ENCODE data around the gene MLLT10. TPM values are rescaled to one million over a fixed set of nuclear protein-coding genes. Genes with fewer than 3 reads are reported as not detected.
"Not testable (repeated sequence)": the region's sequence is repeated elsewhere in the genome, so short reads cannot be mapped to it uniquely, and the experiment has no call there.

The MLLT10 gene
- total RNA-seq, 1 donor from 2014 or later: 50.6 TPM

DNA sequence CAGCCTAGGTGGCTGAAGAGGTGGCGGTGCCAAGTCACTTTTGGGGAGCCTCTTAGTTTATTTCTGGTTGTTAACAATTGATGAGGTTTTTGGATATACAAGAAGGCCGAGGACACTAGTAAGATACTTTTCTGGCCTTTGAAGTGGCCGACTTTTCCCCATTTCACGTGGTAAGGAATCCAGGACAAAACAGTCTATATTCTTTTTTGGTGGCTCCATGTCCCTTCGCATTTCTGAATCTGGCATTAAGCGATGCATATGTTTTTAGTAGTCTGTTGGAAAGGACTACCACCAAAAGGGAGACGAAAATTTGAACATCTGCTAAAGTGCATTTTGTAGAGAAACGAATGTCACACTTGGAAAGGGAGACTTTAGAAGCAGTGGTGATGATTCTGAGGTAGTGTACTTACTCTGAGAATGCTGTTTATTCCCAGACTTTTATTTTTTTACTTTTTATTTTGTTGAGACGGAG, 1.5 kb downstream of the MLLT10 start:
- Mint-ChIP-seq H3K27ac (ENCODE audit: unreplicated experiment) (no peak overlapping the region), H3K9me3 (ENCODE audit: unreplicated experiment) (no peaks in the 10 kb centered on the region), H3K36me3 (ENCODE audit: low read depth, unreplicated experiment) (peaks cover 5% of the 10 kb centered on the region), H3K4me1 (ENCODE audit: unreplicated experiment) (peaks cover 15% of the 10 kb centered on the region), H3K27me3 (ENCODE audit: unreplicated experiment) (peaks cover 9% of the 10 kb centered on the region), H3K4me3 (ENCODE audit: unreplicated experiment) (peak overlapping the region; percentile 84)
- DNase-seq (ENCODE audit: low spot score): no peak
- TF ChIP-seq, protein P1, sequence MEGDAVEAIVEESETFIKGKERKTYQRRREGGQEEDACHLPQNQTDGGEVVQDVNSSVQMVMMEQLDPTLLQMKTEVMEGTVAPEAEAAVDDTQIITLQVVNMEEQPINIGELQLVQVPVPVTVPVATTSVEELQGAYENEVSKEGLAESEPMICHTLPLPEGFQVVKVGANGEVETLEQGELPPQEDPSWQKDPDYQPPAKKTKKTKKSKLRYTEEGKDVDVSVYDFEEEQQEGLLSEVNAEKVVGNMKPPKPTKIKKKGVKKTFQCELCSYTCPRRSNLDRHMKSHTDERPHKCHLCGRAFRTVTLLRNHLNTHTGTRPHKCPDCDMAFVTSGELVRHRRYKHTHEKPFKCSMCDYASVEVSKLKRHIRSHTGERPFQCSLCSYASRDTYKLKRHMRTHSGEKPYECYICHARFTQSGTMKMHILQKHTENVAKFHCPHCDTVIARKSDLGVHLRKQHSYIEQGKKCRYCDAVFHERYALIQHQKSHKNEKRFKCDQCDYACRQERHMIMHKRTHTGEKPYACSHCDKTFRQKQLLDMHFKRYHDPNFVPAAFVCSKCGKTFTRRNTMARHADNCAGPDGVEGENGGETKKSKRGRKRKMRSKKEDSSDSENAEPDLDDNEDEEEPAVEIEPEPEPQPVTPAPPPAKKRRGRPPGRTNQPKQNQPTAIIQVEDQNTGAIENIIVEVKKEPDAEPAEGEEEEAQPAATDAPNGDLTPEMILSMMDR (IDR thresholded peaks at IDR 0.05; ENCODE audit: unreplicated experiment): no peak

DNA sequence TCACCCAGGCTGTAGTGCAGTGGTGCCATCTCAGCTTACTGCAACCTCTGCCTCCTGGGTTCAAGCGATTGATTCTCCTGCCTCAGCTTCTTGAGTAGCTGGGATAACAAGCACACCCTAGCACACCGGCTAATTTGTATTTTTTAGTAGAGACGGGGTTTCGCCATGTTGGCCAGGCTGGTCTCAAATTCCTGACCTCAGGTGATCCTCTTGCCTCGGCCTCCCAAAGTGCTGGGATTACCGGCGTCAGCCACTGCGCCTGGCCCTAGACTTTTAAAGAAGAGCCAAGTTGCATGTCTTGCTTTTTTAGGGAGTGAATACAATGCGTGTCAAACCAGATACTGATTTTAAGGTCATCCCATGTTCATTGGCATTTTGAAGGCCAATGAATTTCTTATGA, 1.9 kb downstream of the MLLT10 start:
- DNase-seq (ENCODE audit: low spot score); H3K4me3 Mint-ChIP-seq (ENCODE audit: unreplicated experiment); H3K27me3 Mint-ChIP-seq (ENCODE audit: unreplicated experiment); H3K9me3 Mint-ChIP-seq (ENCODE audit: unreplicated experiment); H3K36me3 Mint-ChIP-seq (ENCODE audit: low read depth, unreplicated experiment); H3K27ac Mint-ChIP-seq (ENCODE audit: unreplicated experiment): not testable (repeated sequence)
- H3K4me1 Mint-ChIP-seq (ENCODE audit: unreplicated experiment): peaks cover 15% of the 10 kb centered on the region

DNA sequence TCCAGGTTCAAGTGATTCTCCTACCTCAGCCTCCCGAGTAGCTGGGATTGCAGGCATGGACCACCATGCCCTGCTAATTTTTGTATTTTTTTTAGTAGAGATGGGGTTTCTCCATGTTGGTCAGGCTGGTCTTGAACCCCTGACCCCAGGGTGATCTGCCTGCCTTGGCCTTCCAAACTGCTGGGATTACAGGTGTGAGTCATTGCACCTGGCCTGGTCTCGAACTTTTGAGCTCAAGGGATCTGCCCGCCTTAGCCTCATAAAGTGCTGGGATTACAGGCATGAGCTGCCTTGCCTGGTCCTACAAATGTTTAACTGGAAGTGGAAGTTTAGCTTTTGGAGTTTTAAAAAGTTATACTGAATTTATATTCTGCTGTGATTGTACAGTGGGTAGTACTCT, 2.8 kb downstream of the MLLT10 start:
- no peak overlapping the region for H3K4me3 Mint-ChIP-seq (ENCODE audit: unreplicated experiment)
- TF ChIP-seq, protein P1 (IDR thresholded peaks at IDR 0.05; ENCODE audit: unreplicated experiment): no peak
- H3K9me3 Mint-ChIP-seq (ENCODE audit: unreplicated experiment): no peaks in the 10 kb centered on the region
- peaks cover 9% of the 10 kb centered on the region for H3K27me3 Mint-ChIP-seq (ENCODE audit: unreplicated experiment)
- no peak for DNase-seq (ENCODE audit: low spot score)
- H3K4me1 Mint-ChIP-seq (ENCODE audit: unreplicated experiment): peaks cover 15% of the 10 kb centered on the region
- no peak overlapping the region for H3K27ac Mint-ChIP-seq (ENCODE audit: unreplicated experiment)
- H3K36me3 Mint-ChIP-seq (ENCODE audit: low read depth, unreplicated experiment): peaks cover 10% of the 10 kb centered on the region

DNA sequence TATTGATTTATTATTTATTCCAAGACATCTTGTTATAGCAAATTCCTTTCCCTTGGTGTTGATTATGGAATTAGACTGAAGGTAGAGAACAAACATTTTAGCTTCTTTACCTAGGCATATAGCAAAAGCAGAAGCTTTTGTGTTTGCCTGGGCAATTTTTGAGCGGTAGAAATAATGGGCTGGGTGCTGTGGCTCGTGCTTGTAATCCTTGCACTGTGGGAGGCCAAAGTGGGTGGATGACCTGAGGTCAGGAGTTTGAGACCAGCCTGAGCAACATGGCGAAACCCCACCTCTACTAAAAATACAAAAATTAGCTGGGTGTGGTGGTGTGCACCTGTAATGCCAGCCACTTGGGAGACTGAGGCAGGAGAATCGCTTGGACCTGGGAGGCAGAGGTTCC, 6.7 kb downstream of the MLLT10 start:
- not testable (repeated sequence) for H3K9me3 Mint-ChIP-seq (ENCODE audit: unreplicated experiment); H3K4me3 Mint-ChIP-seq (ENCODE audit: unreplicated experiment); H3K27ac Mint-ChIP-seq (ENCODE audit: unreplicated experiment); H3K4me1 Mint-ChIP-seq (ENCODE audit: unreplicated experiment); H3K27me3 Mint-ChIP-seq (ENCODE audit: unreplicated experiment); DNase-seq (ENCODE audit: low spot score)
- H3K36me3 Mint-ChIP-seq (ENCODE audit: low read depth, unreplicated experiment): peaks cover 22% of the 10 kb centered on the region

DNA sequence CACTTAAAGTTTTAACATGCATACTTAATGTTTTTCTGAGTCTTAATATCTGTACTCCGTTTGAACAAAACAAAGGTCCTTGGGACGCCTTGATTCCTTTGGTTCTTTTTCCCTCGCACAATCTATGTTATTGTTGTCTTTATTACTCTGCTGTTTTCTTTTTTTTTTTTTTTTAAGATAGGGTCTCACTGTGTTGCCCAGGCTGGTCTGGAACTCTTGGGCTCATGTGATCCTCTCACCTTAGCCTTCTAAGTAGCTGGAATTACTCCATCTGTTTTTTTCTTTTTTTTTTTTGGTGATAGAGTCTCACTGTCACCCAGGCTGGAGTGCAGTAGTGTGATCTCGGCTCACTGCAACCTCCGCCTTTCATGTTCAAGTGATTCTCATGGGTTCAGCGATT, 13.2 kb downstream of the MLLT10 start:
- Mint-ChIP-seq H3K9me3 (ENCODE audit: unreplicated experiment) (no peaks in the 10 kb centered on the region), H3K4me1 (ENCODE audit: unreplicated experiment) (peaks cover 6% of the 10 kb centered on the region), H3K27me3 (ENCODE audit: unreplicated experiment) (no peaks in the 10 kb centered on the region), H3K4me3 (ENCODE audit: unreplicated experiment) (no peak overlapping the region), H3K36me3 (ENCODE audit: low read depth, unreplicated experiment) (peaks cover 29% of the 10 kb centered on the region), H3K27ac (ENCODE audit: unreplicated experiment) (no peak overlapping the region)
- TF ChIP-seq, protein P1 (IDR thresholded peaks at IDR 0.05; ENCODE audit: unreplicated experiment): no peak
- DNase-seq (ENCODE audit: low spot score): no peak

DNA sequence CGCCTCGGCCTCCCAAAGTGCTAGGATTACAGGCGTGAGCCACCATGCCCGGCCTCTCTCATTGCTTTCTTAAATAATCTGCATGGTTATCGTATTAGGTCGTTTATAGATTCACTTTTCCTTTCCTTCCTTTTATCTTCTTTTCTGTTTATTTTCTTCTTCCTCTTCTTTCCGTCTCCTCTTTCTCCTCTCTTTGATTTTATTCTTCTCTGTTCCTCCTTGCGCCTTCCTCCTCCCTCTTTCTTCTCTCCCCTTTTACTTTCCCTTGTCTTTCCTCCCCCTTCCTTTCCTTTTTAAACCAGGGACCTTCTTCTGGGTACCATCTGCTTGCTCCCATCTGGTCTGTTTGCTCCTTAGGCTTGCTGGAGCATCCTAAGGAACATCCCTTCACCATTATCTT, 18.6 kb downstream of the MLLT10 start:
- Mint-ChIP-seq H3K27me3 (ENCODE audit: unreplicated experiment) (no peaks in the 10 kb centered on the region), H3K9me3 (ENCODE audit: unreplicated experiment) (no peaks in the 10 kb centered on the region), H3K36me3 (ENCODE audit: low read depth, unreplicated experiment) (peaks cover 45% of the 10 kb centered on the region), H3K4me1 (ENCODE audit: unreplicated experiment) (peaks cover 6% of the 10 kb centered on the region), H3K4me3 (ENCODE audit: unreplicated experiment) (no peak overlapping the region), H3K27ac (ENCODE audit: unreplicated experiment) (no peak overlapping the region)
- TF ChIP-seq, protein P1 (IDR thresholded peaks at IDR 0.05; ENCODE audit: unreplicated experiment): no peak
- no peak for DNase-seq (ENCODE audit: low spot score)
